GM12878 (cell line): ENCODE results near the gene ARHGAP20. TPM values are rescaled to one million over a fixed set of nuclear protein-coding genes. Genes with fewer than 3 reads are reported as not detected.

Source experiments
- ATAC-seq: fragments of 200-7000 bp; cut with Tn5 transposase; 3 replicates; pipeline ENCODE4 v1.9.1; 2020; ENCODE audit warnings: mild to moderate bottlenecking, moderate library complexity
- BruUV-seq: library from RNA; stranded (reverse); fragments of 400-500 nt; replicated peaks from 2 replicates; lab custom pipeline; 2021; lab: Mats Ljungman, UMichigan
- CTCF ChIA-PET: fragments of 300-600 bp; sonication (Branson Sonifier 250); formaldehyde crosslinking; extraction: SDS; loops from one replicate; lab custom pipeline; 2021; ENCODE audit warnings: inconsistent platforms; lab: Yijun Ruan, JAX
- POLR2A ChIA-PET: fragments of 350-600 bp; formaldehyde crosslinking; extraction: SDS; loops from one replicate; lab custom pipeline; 2021; ENCODE audit warnings: inconsistent platforms; lab: Charles Lee
- RAD21 ChIA-PET: fragments of 300-600 bp; sonication (Branson Sonifier 250); formaldehyde crosslinking; loops from one replicate; lab custom pipeline; 2023; ENCODE audit warnings: antibody characterized with exemption; ENCODE audit not compliant: unreplicated experiment; lab: Charles Lee
- SMC1A ChIA-PET: fragments of 300-600 bp; sonication (Branson Sonifier 250); formaldehyde crosslinking; loops from one replicate; lab custom pipeline; 2023; ENCODE audit not compliant: unreplicated experiment, uncharacterized antibody; lab: Charles Lee
- DNase-seq: peaks from one replicate; pipeline ENCODE4 v3.0.0-alpha.2; 2011; ENCODE audit warnings: low read depth, low spot score
- FAIRE-seq: peaks from 3 replicates; lab custom pipeline; 2011; peaks lifted over from hg19 to GRCh38; lab: Jason Lieb, UNC
- H2AFZ ChIP-seq: 2 replicates; pipeline ENCODE4 v1.6.0; 2011; ENCODE audit warnings: low read depth, low read length, control low read depth; ENCODE audit not compliant: control insufficient read depth
- H3K27ac ChIP-seq: 2 replicates; pipeline ENCODE4 v1.5.1; 2011; ENCODE audit warnings: control low read depth; ENCODE audit not compliant: control insufficient read depth, insufficient read depth
- H3K27me3 ChIP-seq, 2 experiments: replicated peaks in 1 of 2; 2 replicates each; pipeline versions ENCODE4 v1.6.0 to v1.6.1; 2011; ENCODE audit warnings: low read length in 1 of 2; ENCODE audit not compliant: control insufficient read depth in 2 of 2, insufficient read depth in 2 of 2
- H3K36me3 ChIP-seq, 2 experiments: 2 replicates each; pipeline ENCODE4 v1.5.1; 2011; ENCODE audit warnings: low read length in 1 of 2; ENCODE audit not compliant: control insufficient read depth in 2 of 2, insufficient read depth in 2 of 2
- H3K4me1 ChIP-seq: 2 replicates; pipeline ENCODE4 v1.6.1; 2011; ENCODE audit warnings: mild to moderate bottlenecking, low read length, moderate library complexity, mixed read lengths; ENCODE audit not compliant: control insufficient read depth, insufficient read depth
- H3K4me2 ChIP-seq: 2 replicates; pipeline ENCODE4 v1.6.0; 2011; ENCODE audit warnings: control low read depth; ENCODE audit not compliant: control insufficient read depth, insufficient read depth
- H3K4me3 ChIP-seq: fragments of 200-600 bp; sonication (generic); 2 replicates; pipeline ENCODE4 v1.5.1; 2016
- H3K79me2 ChIP-seq: 2 replicates; pipeline ENCODE4 v1.6.0; 2011; ENCODE audit warnings: low read length; ENCODE audit not compliant: control insufficient read depth, insufficient read depth
- H3K9ac ChIP-seq: 2 replicates; pipeline ENCODE4 v1.8.0; 2011; ENCODE audit warnings: low read length, control low read depth, mixed read lengths; ENCODE audit not compliant: control insufficient read depth, insufficient read depth
- H3K9me3 ChIP-seq: replicated peaks from 3 replicates; pipeline ENCODE4 v1.5.1; 2011; ENCODE audit warnings: mild to moderate bottlenecking, low read length; ENCODE audit not compliant: control insufficient read depth, insufficient read depth
- H4K20me1 ChIP-seq: 2 replicates; pipeline ENCODE4 v1.6.0; 2011; ENCODE audit not compliant: control insufficient read depth, insufficient read depth
- E2F8 ChIP-seq: fragments of 450-650 bp; IDR thresholded peaks from 2 replicates; pipeline ENCODE4 v1.6.1; 2018; ENCODE audit warnings: mild to moderate bottlenecking, low read depth, moderate library complexity; ENCODE audit not compliant: partially characterized antibody
- ESRRA ChIP-seq: IDR thresholded peaks from 2 replicates; pipeline ENCODE4 v1.6.1; 2012; ENCODE audit warnings: mild to moderate bottlenecking, low read length, improper control_type of control experiment
- FOXK2 ChIP-seq: fragments of 450-650 bp; IDR thresholded peaks from 2 replicates; pipeline ENCODE4 v1.6.1; 2017; ENCODE audit warnings: mild to moderate bottlenecking, moderate library complexity
- MXI1 ChIP-seq: fragments of 150-350 bp; IDR thresholded peaks from 2 replicates; pipeline ENCODE4 v1.6.1; 2011; ENCODE audit warnings: low read depth, mild to moderate bottlenecking, inconsistent platforms, low read length, improper control_type of control experiment
- PAX5 ChIP-seq: IDR thresholded peaks from 2 replicates; pipeline ENCODE4 v1.6.1; 2011; ENCODE audit warnings: low read depth, low read length, borderline replicate concordance
- POLR2A ChIP-seq: IDR thresholded peaks from 2 replicates; pipeline ENCODE4 v1.6.1; 2011; ENCODE audit warnings: low read depth, mild to moderate bottlenecking, low read length
- SMAD5 ChIP-seq: IDR thresholded peaks from 2 replicates; pipeline ENCODE4 v1.6.1; 2016; ENCODE audit warnings: antibody characterized with exemption, low read depth
- ZBTB33 ChIP-seq: fragments of 450-650 bp; IDR thresholded peaks from 2 replicates; pipeline ENCODE4 v1.6.1; 2017; ENCODE audit warnings: mild to moderate bottlenecking
- WGBS: methylation state at CpG from one replicate; pipeline ENCODE4 v1.1.6; 2016; ENCODE audit warnings: low lambda C conversion rate; ENCODE audit not compliant: insufficient replicate concordance, insufficient coverage; ENCODE audit errors: missing lambda C conversion rate; 5-methylcytosine and 5-hydroxymethylcytosine counted together
- in situ Hi-C: fragments of 300-500 bp; cut with MboI; formaldehyde crosslinking; loops from 9 replicates; pipeline ENCODE4 v1.14.3; 2018; ENCODE audit warnings: mixed read lengths
- intact Hi-C: fragments of 100-400 bp; cut with micrococcal nuclease; formaldehyde crosslinking; loops from one replicate; pipeline ENCODE4 v1.14.2; 2022; ENCODE audit not compliant: unreplicated experiment
- polyA plus RNA-seq, 11 experiments: library from polyadenylated mRNA; depleted of rRNA in 4 of 11; unstranded in 6 of 11; stranded (reverse) in 5 of 11; fragments of >200 nt; fragmentation: Nextera tagmentation in 4 of 11; fragmentation: Illumina TruSeq in 1 of 11; extraction: Ambion mirVana in 4 of 11; extraction: Trizol in 1 of 11; gene quantifications; 1 replicate in 1 of 11; 2 replicates in 10 of 11; pipeline versions ENCODE4 v1.2.1 to v1.2.3, GENCODE V29; 2011 to 2016; ENCODE audit warnings: inconsistent platforms in 2 of 11, missing spikeins in 2 of 11, low read depth in 1 of 11
- total RNA-seq, 4 experiments: library from RNA; depleted of rRNA in 3 of 4; stranded (reverse); fragments of >200 nt in 3 of 4; fragmentation: Illumina TruSeq in 1 of 4; extraction: Trizol in 1 of 4; gene quantifications; 2 replicates each; pipeline versions ENCODE4 v1.2.1 to v1.2.3, GENCODE V29; 2013 to 2021

ARHGAP20 gene
- total and polyA plus RNA-seq, 10 of the 15 experiments (the other 5 are each of a cell fraction or from before 2014, with no cell fraction given) = 0.01 TPM; not detected in 9

GRCh38 chr11:110566577-110566976, 145.7 kb downstream of the ARHGAP20 start:
- POLR2A ChIA-PET = no interaction called here
- WGBS = 3% methylated on average over 2 of the region's 2 CpGs

More at GRCh38 chr11:110566577-110566976, 145.7 kb downstream of the ARHGAP20 start:
- Histone ChIP-seq H2AFZ (no peak overlapping the region), H4K20me1 (no peaks in the 10 kb centered on the region), H3K79me2 (no peaks in the 10 kb centered on the region), H3K4me1 (no peaks in the 10 kb centered on the region), H3K27ac (no peak overlapping the region), H3K9ac (no peak overlapping the region), H3K9me3 (no peaks in the 10 kb centered on the region), H3K36me3 (no peaks in the 10 kb centered on the region), H3K4me3 (no peak overlapping the region), H3K4me2 (no peak overlapping the region), H3K27me3 (no peaks in the 10 kb centered on the region)
- FAIRE-seq (no peak), DNase-seq (no peak), ATAC-seq (no peak)
- BruUV-seq = no TSS peak
- CTCF ChIA-PET = no interaction called here
- SMC1A ChIA-PET = interaction anchor here (0.6 kb wide), 1 partner anchor 164 kb away, joined by 3 read pairs; no protein-coding TSS in a partner anchor
- intact Hi-C loops = no loop called here
- TF ChIP-seq SMAD5 (no peak), FOXK2 (no peak), PAX5 (no peak), E2F8 (no peak), ZBTB33 (no peak), POLR2A (no peak), MXI1 (no peak), ESRRA (no peak)
- RAD21 ChIA-PET = no interaction called here
- in situ Hi-C loops = no loop called here
